ENCODE data around the gene ZSWIM2.
"Not testable (repeated sequence)": the region's sequence is repeated elsewhere in the genome, so short reads cannot be mapped to it uniquely, and the experiment has no call there.

The ZSWIM2 gene

GRCh38 chr2:186848873-186849578 is at the start of gene ZSWIM2:
Gene ZSWIM2, minus strand, starts transcription at chr2:186849170. Its CDS starts 40 bp downstream, at chr2:186849130.
- DNase-seq, result no peak

DNA sequence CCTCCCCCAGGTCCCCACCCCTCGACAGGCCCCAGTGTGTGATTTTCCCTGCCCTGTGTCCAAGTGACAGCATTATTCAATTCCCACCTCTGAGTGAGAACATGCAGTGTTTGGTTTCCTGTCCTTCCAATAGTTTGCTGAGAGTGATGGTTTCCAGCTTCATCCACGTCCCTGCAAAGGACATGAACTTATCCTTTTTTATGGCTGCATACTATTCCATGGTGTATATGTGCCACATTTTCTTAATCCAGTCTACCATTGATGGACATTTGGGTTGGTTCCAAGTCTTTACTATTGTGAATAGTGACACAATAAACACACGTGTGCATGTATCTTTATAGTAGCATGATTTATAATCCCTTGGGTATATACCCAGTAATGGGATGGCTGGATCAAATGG is 47.2 kb upstream of the ZSWIM2 start:
- not testable (repeated sequence) for DNase-seq

GRCh38 chr2:186895451-186895850 is 46.5 kb upstream of the ZSWIM2 start:
- DNase-seq, result no peak

DNA sequence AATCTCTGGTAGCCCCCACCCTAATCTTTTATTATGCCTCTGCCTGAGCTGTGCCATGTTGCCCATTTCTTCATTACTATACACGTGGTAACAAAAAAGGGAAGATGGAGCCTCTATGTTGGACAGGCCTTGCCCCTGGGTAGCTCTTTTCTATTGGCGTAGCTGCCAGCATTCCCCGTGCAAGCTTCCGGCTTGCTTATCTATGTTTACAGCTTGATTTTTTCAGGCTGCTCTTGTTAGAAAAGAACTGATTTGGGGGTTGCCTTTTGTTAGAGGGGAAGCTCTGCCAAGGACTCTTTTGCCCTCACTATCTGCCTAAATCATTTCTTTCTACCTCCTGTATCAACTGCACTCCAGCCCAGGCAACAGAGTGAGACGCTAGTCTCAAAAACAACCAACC is 45.5 kb upstream of the ZSWIM2 start:
- no peak for DNase-seq

DNA sequence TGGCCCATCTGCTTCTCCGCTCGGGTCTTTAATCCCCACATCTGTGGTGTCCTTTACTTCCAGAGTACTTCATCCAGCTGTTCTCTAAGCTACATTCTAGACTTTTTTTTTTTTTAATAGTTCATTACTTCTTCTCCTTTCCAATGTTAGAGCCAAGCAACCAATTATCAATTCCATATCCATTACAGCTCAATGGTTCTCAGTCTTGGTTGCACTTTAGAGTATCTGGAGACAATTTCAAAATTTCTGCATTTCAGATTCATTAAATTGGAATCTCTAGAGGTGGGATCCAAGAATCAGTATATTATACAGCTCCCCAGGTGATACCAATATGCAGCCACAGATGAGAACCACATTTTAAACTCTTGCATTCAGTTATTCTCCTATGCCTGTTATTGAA is 43.9 kb upstream of the ZSWIM2 start:
- no peak for DNase-seq

GRCh38 chr2:186891185-186891621 is 42.2 kb upstream of the ZSWIM2 start:
- DNase-seq, result peak; percentile 71

DNA sequence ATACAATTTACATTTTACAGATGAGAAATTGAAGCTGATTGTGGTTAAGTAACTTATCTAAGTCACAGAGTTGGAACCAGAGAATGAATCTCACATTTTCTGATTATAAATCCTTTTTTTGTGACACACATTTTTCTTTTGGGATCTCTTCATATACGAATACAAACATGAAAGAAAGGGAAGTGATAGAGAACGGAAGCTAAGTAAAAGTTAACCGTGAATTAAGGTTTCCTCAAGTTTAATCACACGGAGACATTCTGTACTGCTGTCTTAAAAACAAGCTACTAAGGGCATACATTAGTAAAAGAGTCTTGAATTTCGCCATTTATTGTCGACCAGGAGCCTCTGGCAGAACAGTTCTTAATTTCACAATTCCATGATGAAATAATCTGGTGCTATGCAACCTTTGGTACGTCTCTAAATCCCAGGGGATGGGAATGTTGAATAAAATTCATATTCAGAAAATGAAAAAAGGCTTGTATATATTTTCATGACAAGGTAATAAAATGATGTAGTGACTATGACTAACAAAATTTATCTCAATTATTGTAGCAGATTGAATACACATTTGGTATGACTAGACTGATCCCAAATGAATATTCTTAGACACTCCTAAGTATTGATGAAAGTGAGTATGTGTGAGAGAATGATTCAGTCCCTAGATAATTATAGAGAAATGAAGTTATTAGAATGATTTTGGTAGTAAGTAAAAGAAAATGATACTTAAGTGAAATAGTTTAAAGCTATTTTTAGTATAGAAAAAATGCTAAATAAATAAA is 40.3 kb upstream of the ZSWIM2 start:
- DNase-seq, result no peak

GRCh38 chr2:186887107-186888090 is 38.4 kb upstream of the ZSWIM2 start:
- no peak for DNase-seq

- no peak for DNase-seq
Measured at GRCh38 chr2:186884587-186884986, 35.6 kb upstream of the ZSWIM2 start.

DNA sequence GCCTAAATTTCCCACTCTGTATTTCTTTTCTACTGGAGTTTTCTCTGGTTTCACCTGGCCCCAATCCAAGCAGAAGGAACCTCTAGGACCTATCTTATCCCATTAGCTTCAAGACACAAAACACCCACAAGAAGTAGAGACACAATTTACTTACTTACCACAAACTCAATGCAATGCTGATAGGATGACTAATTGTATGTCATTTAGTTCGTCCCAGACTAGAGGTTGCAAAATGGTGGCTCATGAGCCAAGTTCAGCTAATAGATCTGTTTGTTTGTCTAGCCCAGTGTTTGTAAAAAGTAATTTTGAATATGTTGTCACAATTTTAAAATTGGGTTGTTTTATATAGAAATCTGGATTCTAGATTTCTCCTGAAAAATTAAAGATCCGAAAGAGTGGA is 34.7 kb upstream of the ZSWIM2 start:
- no peak for DNase-seq

DNA sequence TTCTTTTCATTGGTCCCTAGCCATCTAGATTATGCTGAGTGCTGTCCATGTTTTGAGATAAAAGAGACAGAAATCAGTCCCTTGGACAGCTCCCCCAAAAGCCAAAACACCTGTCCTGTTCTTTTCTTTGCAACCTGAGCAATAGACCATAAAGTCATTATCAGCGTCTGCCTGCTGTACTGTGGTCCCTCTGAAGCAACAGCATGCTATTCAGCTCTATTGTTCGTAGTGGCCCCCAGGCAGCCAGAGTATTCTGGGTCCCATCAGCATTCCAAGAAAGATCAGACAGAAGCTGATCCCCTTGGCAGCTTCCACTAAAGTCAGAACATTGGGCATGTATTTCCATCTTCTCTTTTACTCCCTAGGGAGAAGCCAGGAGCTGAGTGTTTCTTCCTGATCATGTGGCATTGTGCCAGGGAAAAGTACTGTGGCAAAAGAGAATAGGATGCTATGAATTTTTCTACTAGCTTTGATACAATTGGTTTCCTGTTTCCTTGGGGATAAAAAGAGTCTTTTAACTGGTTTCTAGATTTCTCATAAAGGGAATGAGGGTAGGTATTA is 33.6 kb upstream of the ZSWIM2 start:
- DNase-seq, result peak; percentile 29

GRCh38 chr2:186881660-186882059 is 32.7 kb upstream of the ZSWIM2 start:
- DNase-seq, result no peak

- DNase-seq, result no peak
Measured at GRCh38 chr2:186879312-186879711, 30.3 kb upstream of the ZSWIM2 start.

GRCh38 chr2:186874713-186875112 is 25.7 kb upstream of the ZSWIM2 start:
- DNase-seq, result no peak

- DNase-seq, result no peak
Measured at GRCh38 chr2:186871881-186872280, 22.9 kb upstream of the ZSWIM2 start.

- DNase-seq, result peak; percentile 84
Measured at GRCh38 chr2:186868344-186868743, 19.4 kb upstream of the ZSWIM2 start.

DNA sequence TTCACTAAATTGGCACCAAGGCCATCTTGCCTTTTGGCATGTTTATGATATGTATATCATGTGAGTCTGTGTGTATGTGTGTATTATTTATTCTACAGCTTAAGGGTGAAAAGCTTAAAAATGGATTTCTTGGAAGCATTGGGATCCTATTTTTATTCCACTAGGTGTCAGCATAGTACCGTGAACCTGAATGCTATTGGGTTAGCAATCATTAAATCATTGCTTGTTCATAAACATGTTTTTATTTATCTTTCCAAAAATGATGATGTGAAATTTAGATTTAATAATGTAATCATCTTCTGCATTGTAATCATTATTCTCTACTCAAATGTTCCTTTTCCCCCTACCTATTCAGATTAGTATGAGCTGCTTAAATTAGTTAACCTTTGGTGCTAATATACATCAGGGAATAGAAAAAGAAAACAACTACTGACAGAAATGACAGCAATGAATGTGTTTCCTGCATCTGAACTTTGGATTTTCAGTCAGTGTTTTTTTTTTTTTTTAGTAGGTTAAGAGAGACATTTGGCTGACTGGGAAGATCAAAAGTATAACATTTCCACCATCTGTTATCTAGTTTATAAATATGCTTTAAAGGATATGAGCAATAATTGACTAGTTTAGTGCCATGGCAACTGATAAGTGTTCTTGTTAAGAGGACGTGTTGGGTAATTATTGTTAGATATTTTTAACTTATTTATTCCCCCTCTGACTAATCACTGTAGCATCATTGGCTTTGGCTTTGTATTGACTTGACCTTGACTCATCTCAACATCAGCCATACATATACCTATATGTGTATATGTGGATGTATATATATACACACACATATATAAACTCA is 14.1 kb upstream of the ZSWIM2 start:
- peak; percentile 71 for DNase-seq

GRCh38 chr2:186855216-186855615 is 6.2 kb upstream of the ZSWIM2 start:
- no peak for DNase-seq

DNA sequence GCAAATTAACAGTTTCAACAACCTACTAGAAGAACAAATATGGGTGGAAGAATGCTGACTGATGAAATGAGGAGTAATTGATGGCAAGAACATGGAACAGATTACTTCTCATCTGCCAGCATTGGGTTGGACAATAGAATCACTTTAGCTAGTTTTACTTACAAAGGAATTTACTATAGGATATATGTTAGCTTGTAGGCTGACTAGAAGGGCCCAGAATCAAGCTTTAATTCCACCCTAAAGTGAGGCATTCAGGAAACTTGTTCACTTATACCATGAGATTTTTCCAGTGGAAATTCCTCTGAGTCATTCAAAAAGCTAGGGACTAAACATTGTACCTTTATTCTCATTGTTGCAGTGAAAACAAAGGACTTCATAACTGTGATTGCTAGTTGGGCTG is 5.0 kb upstream of the ZSWIM2 start:
- no peak for DNase-seq

- no peak for DNase-seq
Measured at GRCh38 chr2:186852508-186852907, 3.5 kb upstream of the ZSWIM2 start.

DNA sequence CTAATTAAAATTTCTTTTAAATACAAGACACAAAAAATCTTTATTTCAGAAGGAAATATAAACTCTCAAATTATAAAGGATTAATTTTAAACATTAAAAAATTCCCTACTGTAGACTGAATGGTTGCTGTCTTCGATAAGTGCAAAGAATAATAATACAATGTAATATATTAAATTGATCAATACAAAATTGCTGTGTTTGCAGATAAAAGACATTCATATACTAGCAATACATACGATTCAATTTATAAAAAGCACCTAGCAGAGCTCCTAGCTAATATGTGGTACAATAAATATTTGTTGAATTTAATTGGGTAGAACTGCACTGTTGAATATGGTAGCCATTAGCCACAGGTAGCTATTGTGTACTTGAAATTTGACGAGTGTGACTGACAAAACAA is 6.6 kb downstream of the ZSWIM2 start:
- no peak for DNase-seq

GRCh38 chr2:186841940-186842339 is 7.0 kb downstream of the ZSWIM2 start:
- no peak for DNase-seq
